Neuron (in vitro differentiated cells): Measurements from ENCODE around the gene RAB22A.
"Not testable (repeated sequence)": the region's sequence is repeated elsewhere in the genome, so short reads cannot be mapped to it uniquely, and the experiment has no call there.

Experiments
- H2AFZ ChIP-seq: one replicate; pipeline ENCODE4 v1.6.1; 2013; ENCODE audit warnings: low read depth, mild to moderate bottlenecking, inconsistent platforms, low read length, moderate library complexity
- H3K27me3 ChIP-seq: one replicate; pipeline ENCODE4 v1.6.1; 2013; ENCODE audit warnings: low read length; ENCODE audit not compliant: insufficient read depth
- H3K36me3 ChIP-seq: one replicate; pipeline ENCODE4 v1.6.1; 2013; ENCODE audit warnings: low read length; ENCODE audit not compliant: insufficient read depth
- H3K4me1 ChIP-seq: one replicate; pipeline ENCODE4 v1.6.1; 2013; ENCODE audit warnings: low read length; ENCODE audit not compliant: insufficient read depth
- H3K4me3 ChIP-seq: 2 replicates; pipeline ENCODE4 v1.5.1; 2013; ENCODE audit warnings: mild to moderate bottlenecking, low read length, moderate library complexity
- H3K9me3 ChIP-seq: one replicate; pipeline ENCODE4 v1.6.1; 2013; ENCODE audit warnings: low read length

RAB22A gene

GRCh38 chr20:58372806-58373205, 63.3 kb downstream of the RAB22A start:
- Histone ChIP-seq H2AFZ (no peak overlapping the region), H3K36me3 (no peaks in the 10 kb centered on the region), H3K9me3 (no peaks in the 10 kb centered on the region), H3K27me3 (no peaks in the 10 kb centered on the region), H3K4me1 (peaks cover 39% of the 10 kb centered on the region), H3K4me3 (no peak overlapping the region)

- H3K9me3 ChIP-seq = not testable (repeated sequence)
Observed at GRCh38 chr20:58373296-58373695, 63.8 kb downstream of the RAB22A start.

GRCh38 chr20:58374027-58374850, 64.7 kb downstream of the RAB22A start:
- no peak overlapping the region for H2AFZ ChIP-seq
- no peaks in the 10 kb centered on the region for H3K27me3 ChIP-seq
- no peak overlapping the region for H3K4me3 ChIP-seq
- no peaks in the 10 kb centered on the region for H3K36me3 ChIP-seq
- peaks cover 39% of the 10 kb centered on the region for H3K4me1 ChIP-seq
- no peaks in the 10 kb centered on the region for H3K9me3 ChIP-seq

More at GRCh38 chr20:58373296-58373695, 63.8 kb downstream of the RAB22A start:
- not testable (repeated sequence) for H3K27me3 ChIP-seq, H2AFZ ChIP-seq, H3K36me3 ChIP-seq, H3K4me3 ChIP-seq
- H3K4me1 ChIP-seq = peaks cover 39% of the 10 kb centered on the region

- Histone ChIP-seq H2AFZ (peak overlapping the region; percentile 53), H3K36me3 (no peaks in the 10 kb centered on the region), H3K4me3 (peak overlapping the region; percentile 22), H3K4me1 (peaks cover 39% of the 10 kb centered on the region), H3K27me3 (no peaks in the 10 kb centered on the region), H3K9me3 (no peaks in the 10 kb centered on the region)
Observed at GRCh38 chr20:58374906-58375758, 65.6 kb downstream of the RAB22A start.

- peak overlapping the region; percentile 53 for H2AFZ ChIP-seq
- H3K36me3 ChIP-seq = no peaks in the 10 kb centered on the region
- H3K27me3 ChIP-seq = no peaks in the 10 kb centered on the region
- peak overlapping the region; percentile 22 for H3K4me3 ChIP-seq
- peaks cover 39% of the 10 kb centered on the region for H3K4me1 ChIP-seq
- no peaks in the 10 kb centered on the region for H3K9me3 ChIP-seq
Observed at GRCh38 chr20:58375759-58376352, 66.3 kb downstream of the RAB22A start.

GRCh38 chr20:58377017-58377416, 67.5 kb downstream of the RAB22A start:
- no peaks in the 10 kb centered on the region for H3K9me3 ChIP-seq
- no peaks in the 10 kb centered on the region for H3K27me3 ChIP-seq

GRCh38 chr20:58377766-58378401, 68.4 kb downstream of the RAB22A start:
- Histone ChIP-seq H3K27me3 (no peaks in the 10 kb centered on the region), H3K4me3 (no peak overlapping the region), H2AFZ (no peak overlapping the region), H3K9me3 (no peaks in the 10 kb centered on the region), H3K4me1 (peaks cover 30% of the 10 kb centered on the region), H3K36me3 (no peaks in the 10 kb centered on the region)

More at GRCh38 chr20:58377017-58377416, 67.5 kb downstream of the RAB22A start:
- H3K4me1 ChIP-seq = peaks cover 38% of the 10 kb centered on the region
- no peaks in the 10 kb centered on the region for H3K36me3 ChIP-seq
- H2AFZ ChIP-seq = no peak overlapping the region
- H3K4me3 ChIP-seq = no peak overlapping the region

GRCh38 chr20:58378704-58379103, 69.2 kb downstream of the RAB22A start:
- no peaks in the 10 kb centered on the region for H3K27me3 ChIP-seq
- no peak overlapping the region for H3K4me3 ChIP-seq
- H2AFZ ChIP-seq = no peak overlapping the region
- H3K36me3 ChIP-seq = no peaks in the 10 kb centered on the region
- no peaks in the 10 kb centered on the region for H3K9me3 ChIP-seq
- H3K4me1 ChIP-seq = peaks cover 26% of the 10 kb centered on the region

- peaks cover under 1% of the 10 kb centered on the region for H3K4me1 ChIP-seq
- no peaks in the 10 kb centered on the region for H3K9me3 ChIP-seq
- no peaks in the 10 kb centered on the region for H3K27me3 ChIP-seq
- H3K4me3 ChIP-seq = no peak overlapping the region
- no peaks in the 10 kb centered on the region for H3K36me3 ChIP-seq
- no peak overlapping the region for H2AFZ ChIP-seq
Observed at GRCh38 chr20:58381627-58382026, 72.1 kb downstream of the RAB22A start.

- no peaks in the 10 kb centered on the region for H3K9me3 ChIP-seq
- no peak overlapping the region for H2AFZ ChIP-seq
- H3K4me1 ChIP-seq = no peaks in the 10 kb centered on the region
- H3K4me3 ChIP-seq = no peak overlapping the region
- H3K36me3 ChIP-seq = no peaks in the 10 kb centered on the region
- H3K27me3 ChIP-seq = no peaks in the 10 kb centered on the region
Observed at GRCh38 chr20:58382096-58382495, 72.6 kb downstream of the RAB22A start.

- no peaks in the 10 kb centered on the region for H3K9me3 ChIP-seq
- H2AFZ ChIP-seq = no peak overlapping the region
- no peak overlapping the region for H3K4me3 ChIP-seq
- peaks cover 2% of the 10 kb centered on the region for H3K4me1 ChIP-seq
- H3K27me3 ChIP-seq = no peaks in the 10 kb centered on the region
- H3K36me3 ChIP-seq = no peaks in the 10 kb centered on the region
Observed at GRCh38 chr20:58384821-58385220, 75.3 kb downstream of the RAB22A start.

- Histone ChIP-seq H3K36me3 (peaks cover 21% of the 10 kb centered on the region), H3K4me1 (peaks cover 17% of the 10 kb centered on the region), H3K9me3 (no peaks in the 10 kb centered on the region), H3K4me3 (peak overlapping the region; percentile 65), H3K27me3 (no peaks in the 10 kb centered on the region), H2AFZ (no peak overlapping the region)
Observed at GRCh38 chr20:58388028-58388601, 78.6 kb downstream of the RAB22A start.
